GM19438 (cell line): ENCODE data around the gene EOGT.

ENCODE experiments used
- ATAC-seq: cut with Tn5 transposase; IDR thresholded peaks from one replicate; pipeline ENCODE4 v1.9.1; 2021; ENCODE audit warnings: low read depth; ENCODE audit not compliant: unreplicated experiment

EOGT gene

DNA sequence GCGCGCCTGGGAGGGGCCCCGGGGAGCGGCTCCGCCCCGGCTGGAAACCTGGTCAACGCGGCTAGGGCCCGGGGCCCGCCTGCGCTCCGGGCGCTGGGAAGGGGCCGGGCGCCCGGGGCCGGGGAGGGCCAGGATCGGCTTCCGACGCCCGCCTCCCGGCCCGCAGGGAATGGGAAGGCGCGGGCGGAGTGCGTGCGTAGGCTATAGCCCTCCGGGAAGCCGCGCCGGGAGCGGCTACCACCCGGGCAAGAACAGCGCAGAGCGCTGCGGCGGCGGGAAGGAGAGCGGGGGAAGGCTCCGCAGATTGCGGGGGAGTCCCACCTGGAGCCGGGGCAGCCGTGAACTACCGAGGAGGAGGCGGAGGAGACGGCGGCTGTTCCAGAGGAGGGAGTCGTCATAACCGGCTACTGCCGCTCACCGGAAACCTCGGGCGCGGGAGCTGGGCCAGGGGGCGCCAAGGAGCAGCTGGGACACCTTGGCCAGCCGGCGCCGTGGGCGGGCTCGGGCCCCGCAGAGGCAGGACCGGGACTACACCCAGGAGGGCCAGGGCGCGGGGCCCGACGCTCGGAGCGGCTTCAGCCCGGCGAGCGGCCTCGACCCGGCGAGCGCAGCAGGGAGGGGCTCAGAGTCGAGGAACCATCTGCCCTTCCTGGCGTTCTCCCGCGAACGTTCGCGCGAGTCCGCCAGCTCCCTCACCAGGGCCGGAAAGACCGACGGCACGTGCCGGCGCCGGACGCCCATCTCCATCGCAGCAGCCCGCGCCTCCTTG, at the start of gene EOGT:
TSS of gene EOGT (minus strand) at position 432 of the 769 bp plus-strand sequence. CDS start 3,838 bp downstream, outside the sequence.
- ATAC-seq = peak; percentile 77

DNA sequence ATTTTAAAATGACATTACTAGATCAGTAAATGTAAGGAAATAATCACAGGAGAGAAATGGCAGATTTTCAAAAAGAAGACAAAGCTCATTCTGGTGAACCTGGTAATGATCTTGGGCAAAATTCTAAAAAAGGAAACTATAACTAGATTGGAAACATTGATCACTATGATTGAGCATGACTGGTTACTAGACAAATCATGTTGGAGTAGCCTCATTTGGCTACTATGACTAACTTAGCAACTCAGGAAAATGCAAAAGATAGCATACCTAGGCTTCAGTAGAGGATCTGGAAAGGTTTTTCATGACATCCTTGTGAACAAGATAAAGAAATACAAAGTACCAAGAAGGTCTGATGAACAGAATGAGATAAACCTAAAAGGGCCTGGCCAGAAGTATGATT, 46.2 kb upstream of the EOGT start:
- ATAC-seq = no peak

DNA sequence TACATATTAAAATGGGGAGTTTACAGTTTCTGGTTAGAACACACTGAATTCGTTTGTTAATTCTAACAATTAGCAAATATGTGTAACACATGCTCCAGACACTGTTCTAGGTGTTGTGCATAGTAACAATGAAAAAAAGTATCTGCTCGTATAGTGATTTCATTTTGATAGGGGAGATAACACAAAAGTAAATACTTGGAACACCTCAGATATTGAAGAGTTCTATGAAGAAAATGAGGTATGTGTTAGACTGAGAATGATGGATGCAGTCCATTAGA, 45.4 kb upstream of the EOGT start:
- no peak for ATAC-seq

DNA sequence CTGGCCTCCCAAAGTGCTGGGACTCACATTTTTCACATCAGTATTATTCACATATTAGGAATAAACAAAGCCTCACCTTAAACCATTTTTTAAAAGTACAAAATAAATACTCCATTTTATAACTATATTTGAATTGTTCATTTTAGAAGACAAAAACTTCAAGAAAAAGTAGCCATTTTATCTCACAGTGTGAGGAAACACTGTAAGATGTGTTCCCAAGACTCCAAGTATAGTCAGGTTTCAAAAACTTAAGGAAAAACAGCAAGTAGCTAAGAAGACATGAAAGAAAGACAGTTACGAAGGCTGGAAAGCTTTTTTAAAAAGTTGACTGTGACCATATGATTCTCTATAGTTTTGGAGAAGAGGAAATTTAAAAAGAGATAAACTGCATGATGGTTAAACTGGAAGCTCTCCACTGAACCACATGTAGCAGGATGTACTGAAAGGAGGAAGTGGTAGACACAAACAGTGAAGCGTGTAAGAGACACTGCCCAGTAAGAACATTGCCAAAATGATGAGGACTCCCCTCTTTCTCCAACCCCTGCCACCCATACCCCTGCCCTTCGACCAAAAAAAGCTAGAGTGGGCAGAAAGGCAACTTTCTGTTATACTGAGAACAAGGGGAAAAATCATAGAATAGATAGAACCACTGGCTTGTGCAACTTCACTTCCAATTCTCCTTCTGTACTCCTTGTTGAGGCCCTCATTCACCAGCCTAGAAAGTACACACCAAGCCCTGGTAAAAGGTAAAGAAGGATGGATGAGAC, 44.9 kb upstream of the EOGT start:
- ATAC-seq = peak; percentile 97

DNA sequence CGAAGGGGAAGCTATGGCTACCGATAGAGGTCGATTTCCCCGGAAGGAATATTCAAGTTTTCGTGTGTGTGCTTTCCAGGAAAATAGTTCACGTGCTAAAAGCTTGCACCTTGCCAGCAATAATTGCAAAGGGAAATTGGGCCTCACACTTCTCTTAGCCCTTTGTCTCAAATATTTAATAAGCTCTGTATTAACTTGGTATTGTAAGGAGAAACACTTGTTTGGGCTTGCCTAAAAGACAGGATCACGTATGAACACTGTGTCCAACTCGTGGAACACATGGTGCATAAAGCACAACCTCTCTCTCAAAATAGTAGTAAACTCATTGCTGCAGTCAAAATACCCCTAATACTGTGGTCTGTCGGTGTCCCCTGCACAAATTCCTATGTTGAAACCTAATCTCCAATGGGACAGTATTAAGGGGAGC, 39.0 kb upstream of the EOGT start:
- ATAC-seq = no peak

DNA sequence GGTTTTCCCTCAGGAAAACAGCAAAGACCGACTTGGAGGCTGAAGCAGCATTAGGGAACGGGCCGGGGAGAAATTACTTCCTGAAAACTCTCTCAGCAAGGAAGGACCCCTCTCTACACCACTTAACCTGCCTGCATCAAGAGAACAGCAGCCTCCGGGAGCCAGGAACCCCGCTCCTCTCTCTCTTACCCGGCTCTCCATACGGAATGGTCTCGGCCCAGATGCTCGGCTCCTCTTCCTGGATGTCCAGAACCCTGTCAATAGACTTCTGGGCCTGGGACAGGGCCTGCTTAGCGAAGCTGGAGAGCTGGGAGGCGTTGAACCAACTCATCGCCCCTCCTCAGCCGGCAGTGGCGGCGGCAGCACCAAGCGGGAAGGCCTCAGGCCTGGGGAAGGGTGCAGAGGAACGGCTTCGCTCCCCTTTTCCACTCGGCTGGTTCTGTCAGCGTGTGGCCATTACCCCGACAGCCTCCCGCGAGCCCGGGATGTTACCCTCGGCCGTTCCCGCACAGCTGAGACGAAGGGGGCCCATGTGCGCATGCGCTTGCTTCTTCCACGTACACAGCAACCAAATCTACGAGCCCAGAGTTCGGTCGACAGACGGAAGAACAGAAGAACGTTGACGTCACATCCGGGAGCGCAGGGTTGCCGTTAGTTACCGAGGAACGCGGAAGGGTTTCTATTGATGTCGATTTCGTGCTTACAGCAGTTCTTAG, 38.4 kb upstream of the EOGT start, which contains the start of gene TMF1:
TSS of gene TMF1 (minus strand) at position 578 of the 716 bp plus-strand sequence. CDS start at position 331, 247 bp downstream.
- peak; percentile 95 for ATAC-seq

DNA sequence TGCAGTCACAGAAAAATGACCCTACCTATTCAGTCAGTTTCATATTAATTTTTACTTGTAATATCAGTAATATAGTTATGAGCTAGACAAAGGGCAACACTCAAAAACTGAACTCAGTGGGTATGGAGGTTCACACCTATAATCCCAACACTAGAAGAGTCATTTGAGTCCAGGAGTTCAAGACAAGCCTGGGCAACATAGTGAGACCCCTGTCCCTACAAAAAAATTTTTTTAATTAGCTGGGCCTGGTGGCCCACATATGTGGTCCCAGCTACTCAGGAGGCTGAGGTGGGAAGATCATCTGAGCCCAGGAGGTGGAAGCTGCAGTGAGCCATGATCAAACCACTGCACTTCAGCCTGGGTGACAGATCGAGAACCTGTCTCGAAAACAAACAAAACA, 35.5 kb upstream of the EOGT start:
- ATAC-seq = no peak

DNA sequence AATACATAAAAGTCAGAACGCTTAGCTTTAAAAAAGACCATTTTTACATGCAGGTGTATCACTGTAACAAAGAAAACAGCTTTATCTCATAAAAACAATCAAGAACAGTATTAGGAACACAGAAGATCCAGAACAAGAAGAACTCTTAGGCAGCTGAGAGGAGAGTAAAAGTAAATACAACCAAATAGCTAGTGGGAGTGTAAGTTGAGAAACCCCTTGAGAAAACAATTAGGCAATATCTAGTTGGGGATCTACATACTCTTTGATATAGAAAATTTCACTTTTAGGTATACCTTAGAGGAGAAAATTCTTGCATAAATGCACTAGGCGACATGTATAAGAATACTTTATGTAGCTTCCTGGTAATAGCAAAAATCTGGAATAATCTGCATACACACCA, 31.1 kb upstream of the EOGT start:
- ATAC-seq = no peak

DNA sequence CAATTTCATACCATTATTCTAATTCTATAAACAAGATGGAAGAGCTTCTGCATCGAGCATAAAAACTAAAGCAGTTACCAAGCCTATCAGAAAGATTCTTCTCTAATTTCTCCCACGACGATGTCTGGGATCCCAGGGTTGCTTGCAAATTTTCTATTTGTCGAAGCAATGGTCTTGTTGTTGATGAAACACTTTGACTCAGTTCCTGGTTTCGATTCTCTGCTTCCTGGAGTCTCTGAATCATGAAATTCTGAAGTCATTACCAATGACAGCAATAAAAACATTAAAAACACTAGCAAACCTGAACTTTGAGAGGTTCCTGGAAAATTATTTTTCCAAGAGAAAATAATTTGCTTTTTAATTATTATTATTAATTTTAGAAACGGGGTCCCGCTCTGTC, 20.0 kb upstream of the EOGT start:
- no peak for ATAC-seq

DNA sequence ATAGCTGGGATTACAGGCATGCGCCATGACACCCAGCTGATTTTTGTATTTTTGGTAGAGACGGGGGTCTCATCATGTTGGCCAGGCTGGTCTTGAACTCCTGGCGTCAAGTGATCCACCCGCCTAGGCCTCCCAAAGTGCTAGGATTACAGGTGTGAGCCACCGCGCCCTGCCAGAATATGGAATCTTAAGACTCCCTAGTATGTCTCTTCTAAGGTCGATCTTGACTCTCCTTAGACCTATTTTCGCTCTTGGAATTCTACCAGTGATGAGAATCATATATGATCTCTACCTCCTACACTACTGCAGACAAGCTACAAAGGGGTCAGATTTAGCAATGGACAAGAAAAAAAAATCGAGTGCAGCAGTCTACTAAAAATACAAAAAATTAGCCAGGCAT, 19.3 kb upstream of the EOGT start:
- no peak for ATAC-seq

DNA sequence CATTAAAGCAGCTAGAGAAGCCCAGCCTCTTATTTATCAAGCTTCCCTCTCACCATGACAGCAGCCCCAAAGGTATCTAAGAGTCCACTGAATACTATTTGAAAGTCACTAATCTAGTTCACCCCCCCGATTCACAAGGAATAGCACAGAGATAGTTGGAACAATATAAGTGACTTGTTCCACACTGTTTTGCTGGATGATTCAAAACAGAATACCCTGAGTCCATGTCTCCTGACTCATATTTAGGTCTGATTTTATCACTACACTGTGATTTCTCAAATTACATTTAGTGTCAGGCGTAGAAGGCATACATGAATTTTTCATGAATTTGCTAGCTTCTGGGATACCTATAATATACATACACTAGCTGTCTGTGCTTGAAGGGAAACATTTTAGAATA, 18.7 kb upstream of the EOGT start:
- ATAC-seq = no peak

DNA sequence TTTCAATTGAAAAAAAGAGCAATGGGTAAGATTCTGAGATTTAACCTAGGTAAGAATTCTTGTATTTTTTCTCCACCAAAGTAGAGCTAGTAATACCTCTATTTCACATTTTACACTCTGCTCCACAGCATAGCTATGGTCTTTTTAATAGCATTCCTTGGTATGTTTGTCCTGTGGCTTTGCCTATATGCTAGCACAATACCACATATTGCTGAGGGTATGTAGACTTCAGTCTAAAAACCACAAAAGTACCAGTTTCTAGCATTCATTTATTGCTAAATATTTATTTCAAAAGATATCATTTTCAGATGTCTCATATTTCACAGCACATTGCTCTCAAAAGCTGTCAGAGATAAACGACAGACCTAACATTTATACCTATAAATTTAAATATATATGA, 18.2 kb upstream of the EOGT start:
- ATAC-seq = no peak

DNA sequence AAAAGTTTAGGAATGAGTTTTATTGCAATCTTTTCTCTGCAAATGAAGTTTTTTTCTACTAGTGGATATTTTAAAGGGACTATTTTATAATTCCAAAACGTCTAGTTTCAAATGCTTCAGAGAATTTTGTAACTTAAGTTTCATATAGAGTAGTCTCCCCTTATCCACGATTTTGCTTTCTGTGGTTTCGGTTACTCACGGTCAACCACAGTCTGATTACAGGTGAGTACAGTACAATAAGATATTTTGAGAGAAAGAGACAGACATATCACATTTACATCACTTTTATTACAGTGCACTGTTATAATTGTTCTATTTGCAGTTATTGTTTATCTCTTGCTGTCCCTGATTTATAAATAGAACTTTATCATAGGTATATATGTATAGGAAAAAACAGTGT, 7.4 kb upstream of the EOGT start:
- no peak for ATAC-seq

DNA sequence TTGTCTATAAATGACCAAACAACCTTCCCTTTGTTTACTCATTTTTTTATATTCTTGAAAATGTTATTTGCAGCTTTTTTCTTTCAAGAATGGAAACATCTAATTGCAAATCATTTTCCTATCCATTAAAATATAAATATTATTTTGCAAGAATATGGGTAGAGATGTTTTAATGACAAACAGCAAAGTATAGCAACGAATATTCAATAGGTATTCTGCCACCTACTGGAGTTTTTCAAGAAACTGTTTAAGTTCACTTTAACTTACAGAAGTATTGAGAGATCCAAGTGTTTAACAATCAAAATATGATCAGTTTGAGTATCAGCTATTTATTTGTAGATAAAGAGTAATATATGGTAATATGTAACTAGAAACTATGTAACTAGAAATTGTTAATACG, 6.9 kb upstream of the EOGT start:
- ATAC-seq = no peak

DNA sequence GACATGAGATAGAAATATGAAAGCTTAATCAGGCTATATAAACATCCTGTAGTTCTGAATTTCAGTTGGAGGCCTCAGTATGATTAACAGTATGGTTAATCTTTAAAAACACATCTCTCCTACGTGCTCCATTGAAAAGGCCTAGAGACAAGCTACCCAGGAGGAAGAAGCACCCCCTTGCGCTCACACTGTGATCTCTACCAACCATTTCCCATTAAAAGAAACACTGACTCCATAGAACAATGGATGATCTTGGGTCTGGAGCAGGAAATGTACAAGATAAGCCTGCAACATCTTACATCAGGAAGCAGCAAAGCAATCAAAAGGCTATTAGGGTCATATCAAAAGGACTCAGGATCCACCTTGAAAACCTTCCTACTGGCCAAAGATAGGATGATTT, 3.4 kb upstream of the EOGT start:
- no peak for ATAC-seq

DNA sequence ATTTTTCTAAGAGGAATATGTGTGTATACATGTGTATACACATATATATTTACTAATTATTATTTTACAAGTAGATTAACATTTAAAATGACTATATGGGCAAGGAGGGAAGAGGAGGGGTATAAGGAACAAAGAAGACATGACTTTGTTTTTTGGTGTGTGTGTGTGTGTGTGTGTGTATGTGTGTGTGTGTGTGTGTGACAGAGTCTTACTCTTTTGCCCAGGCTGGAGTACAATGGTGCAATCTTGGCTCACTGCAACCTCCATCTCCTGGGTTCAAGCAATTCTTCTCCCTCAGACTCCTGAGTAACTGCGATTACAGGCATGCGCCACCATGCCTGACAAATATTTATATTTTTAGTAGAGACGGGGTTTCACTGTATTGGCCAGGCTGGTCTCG, 2.6 kb upstream of the EOGT start:
- no peak for ATAC-seq

DNA sequence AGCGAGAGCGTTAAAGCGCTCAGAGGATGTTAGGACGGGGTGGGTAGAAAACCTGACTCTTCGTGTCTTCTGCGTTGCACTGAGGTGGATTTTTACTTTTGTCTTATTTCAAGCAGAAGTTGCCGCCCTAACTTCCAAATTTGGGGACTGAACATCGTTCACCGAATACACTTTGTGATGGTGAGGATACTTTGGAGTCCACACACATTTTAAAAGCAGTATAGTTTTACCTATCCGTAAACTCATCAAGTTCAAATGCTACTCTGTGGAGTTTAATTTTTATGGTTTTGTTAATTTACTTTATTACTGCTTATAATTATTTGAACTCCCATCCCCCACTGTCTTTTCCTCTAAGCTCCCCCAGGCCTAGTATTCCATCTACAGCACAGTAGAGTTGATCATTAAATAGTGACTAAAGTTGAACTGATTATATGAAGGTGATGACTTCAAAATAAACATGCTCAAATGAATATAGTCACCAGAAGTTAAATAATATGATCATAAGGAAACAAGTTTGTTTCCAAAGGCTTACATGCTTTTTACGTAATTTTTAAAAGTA, 617 bp upstream of the EOGT start:
- no peak for ATAC-seq

DNA sequence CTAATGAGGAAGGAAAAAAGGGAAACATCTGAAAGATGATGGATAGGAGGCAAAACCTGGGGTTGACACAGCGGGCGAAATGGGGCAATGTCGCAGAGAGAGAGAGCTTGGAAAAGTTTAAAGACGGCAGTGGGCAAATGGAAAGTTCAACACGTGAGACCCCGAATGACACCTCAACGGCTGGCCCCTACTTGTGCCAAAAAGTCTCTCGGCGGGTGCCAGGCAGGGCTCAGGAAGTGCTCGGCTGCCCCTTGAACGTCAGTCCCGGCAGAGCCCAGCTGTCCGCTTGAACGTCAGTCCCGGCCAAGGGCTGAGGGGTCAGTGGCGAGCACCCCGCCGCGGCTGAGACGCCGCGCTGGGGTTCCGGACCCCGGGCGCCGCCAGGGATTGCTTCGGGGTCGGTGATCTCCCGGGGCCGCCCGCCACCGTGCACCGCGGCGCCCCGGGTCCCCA, 658 bp downstream of the EOGT start:
- peak; percentile 46 for ATAC-seq

DNA sequence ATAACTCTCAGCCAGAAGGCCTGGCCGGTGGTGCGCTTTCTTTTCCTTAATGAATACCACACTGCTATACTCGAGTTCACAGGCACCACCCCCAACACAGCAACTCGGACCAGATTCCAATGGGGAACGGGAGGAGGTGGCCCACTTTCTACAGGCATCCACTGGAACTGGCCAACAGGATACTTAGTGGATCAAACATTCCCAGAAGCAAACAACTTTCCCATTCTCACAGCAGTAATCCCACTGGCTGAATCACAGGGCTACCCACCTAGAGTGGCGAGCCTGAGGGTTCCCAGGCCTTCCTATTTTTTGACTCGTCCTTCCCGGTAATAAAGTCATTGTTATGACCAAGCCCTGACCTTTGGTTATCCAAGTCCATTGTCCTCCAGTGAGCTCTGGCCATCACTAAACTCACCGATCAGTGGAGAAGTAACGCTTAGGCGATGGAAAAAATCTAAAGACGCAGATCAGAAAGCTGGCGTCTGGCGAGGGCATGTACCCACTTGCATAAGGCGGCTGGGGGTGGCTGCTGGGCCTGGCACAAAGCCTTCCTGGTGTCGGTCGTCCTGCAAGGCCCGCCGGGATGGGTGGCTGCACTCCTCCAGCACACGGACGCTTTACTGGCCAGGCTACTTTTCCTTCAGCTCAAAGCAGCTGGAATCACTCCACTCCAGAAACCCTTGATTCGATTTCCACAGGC, 1.2 kb downstream of the EOGT start:
- no peak for ATAC-seq

DNA sequence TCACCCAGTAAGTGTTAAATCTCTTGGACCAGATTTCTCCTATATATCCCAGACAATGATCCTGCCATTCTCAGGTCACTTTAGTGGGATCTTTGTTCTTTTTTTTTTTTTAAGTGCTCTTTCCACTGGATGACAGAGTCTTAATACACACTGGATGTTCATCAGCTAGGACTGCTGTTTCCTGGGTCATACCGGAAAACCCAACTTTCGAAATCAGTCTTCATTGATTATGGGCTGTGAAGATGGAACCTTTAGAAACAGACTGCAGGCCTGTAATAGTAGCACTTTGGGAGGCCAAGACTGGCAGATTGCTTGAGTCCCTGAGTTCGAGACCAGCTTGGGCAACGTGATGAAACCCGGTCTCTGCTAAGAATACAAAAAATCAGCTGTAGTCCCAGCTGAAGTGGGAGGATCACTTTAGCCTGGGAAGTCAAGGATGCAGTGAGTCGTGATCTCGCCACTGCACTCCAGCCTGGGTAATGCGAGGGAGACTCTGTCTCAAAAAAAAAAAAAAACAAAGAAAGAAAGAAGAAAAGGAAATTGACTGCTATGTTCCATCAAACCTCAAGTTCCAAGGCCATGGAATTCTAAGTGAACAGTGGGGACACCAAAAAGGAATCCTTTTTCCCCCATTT, 2.3 kb downstream of the EOGT start:
- no peak for ATAC-seq
